ENCODE data around the gene CRYGB. TPM values are rescaled to one million over a fixed set of nuclear protein-coding genes. Genes with fewer than 3 reads are reported as not detected.

The CRYGB gene
- total RNA-seq, 1 donor from 2014 or later, result not detected

DNA sequence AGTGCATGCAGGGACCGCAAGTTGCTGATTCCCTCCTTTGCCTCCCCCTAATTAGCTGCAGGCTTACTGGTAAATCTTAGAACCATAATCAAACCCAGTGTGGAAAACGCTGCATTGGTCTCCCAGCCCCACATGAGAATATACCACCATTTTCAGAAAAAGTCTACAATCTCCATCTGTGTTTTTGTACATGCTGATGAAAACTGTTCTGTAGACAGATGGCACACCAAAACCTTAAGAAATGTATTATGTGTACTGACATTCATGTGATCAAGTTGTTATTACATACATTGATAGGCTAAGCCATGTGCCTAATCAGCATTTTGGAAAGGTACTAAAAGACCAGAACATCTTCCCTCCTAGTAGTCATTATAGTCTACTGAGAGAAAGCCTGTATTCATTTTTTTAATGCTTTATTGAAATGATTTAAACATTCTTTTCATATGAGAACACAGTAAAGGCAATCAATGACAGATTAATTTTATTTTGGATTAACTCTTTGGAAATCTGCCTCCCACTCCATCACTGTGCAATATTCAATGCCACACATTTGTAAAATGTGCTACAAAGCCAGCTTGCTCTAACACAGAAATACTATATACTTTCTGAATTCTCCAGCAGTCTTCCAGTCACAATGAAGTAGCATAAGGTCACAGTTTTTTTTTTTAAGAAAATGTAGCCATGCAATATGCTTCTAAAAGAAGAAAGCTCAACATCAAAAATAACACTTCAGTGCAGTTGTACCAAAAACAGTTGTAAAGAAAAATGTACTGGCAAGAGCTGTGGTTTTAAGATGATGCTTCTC, 19.2 kb upstream of the CRYGB start:
- no peaks in the 10 kb centered on the region for H3K36me3 Mint-ChIP-seq (ENCODE audit: unreplicated experiment)
- no peaks in the 10 kb centered on the region for H3K4me1 Mint-ChIP-seq (ENCODE audit: unreplicated experiment)

DNA sequence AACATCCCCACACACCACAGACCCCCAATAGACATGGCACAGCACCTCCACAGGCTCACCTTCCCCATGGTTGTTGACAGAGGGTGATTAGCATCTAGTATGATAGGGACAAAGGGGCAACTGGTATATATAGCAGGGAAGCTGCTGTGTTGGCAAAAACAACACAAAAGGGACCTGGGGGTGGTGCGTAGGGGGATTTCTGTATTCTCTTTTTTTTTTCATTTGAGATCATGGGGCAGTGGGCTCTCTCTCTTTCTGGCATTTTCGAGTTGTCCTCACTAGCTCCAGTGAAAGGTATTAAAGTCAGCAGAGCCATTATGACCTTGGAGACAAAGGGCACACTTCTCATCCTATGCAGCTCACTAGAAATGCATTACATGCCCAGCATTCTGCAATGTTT, 17.5 kb upstream of the CRYGB start, which contains the start of gene CRYGA:
Gene CRYGA, minus strand, starts transcription at position 101 of the 400 bp plus-strand sequence. Its CDS starts 33 bp downstream, at position 68.
- Mint-ChIP-seq H3K27ac (ENCODE audit: unreplicated experiment) (no peak within 1 kb of the TSS), H3K9me3 (ENCODE audit: unreplicated experiment) (no peaks in the 10 kb centered on the region), H3K4me3 (ENCODE audit: unreplicated experiment) (no peak within 1 kb of the TSS), H3K27me3 (ENCODE audit: unreplicated experiment) (peaks cover 6% of the 10 kb centered on the region), H3K4me1 (ENCODE audit: unreplicated experiment) (no peaks in the 10 kb centered on the region), H3K36me3 (ENCODE audit: unreplicated experiment) (no peaks in the 10 kb centered on the region)
- no peak for DNase-seq (ENCODE audit: extremely low spot score, unreplicated experiment)
- TF ChIP-seq, protein P1, sequence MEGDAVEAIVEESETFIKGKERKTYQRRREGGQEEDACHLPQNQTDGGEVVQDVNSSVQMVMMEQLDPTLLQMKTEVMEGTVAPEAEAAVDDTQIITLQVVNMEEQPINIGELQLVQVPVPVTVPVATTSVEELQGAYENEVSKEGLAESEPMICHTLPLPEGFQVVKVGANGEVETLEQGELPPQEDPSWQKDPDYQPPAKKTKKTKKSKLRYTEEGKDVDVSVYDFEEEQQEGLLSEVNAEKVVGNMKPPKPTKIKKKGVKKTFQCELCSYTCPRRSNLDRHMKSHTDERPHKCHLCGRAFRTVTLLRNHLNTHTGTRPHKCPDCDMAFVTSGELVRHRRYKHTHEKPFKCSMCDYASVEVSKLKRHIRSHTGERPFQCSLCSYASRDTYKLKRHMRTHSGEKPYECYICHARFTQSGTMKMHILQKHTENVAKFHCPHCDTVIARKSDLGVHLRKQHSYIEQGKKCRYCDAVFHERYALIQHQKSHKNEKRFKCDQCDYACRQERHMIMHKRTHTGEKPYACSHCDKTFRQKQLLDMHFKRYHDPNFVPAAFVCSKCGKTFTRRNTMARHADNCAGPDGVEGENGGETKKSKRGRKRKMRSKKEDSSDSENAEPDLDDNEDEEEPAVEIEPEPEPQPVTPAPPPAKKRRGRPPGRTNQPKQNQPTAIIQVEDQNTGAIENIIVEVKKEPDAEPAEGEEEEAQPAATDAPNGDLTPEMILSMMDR (IDR thresholded peaks at IDR 0.05), result no peak

More for the DNA sequence above, 19.2 kb upstream of the CRYGB start:
- Mint-ChIP-seq H3K27me3 (ENCODE audit: unreplicated experiment) (peaks cover 17% of the 10 kb centered on the region), H3K9me3 (ENCODE audit: unreplicated experiment) (no peaks in the 10 kb centered on the region), H3K4me3 (ENCODE audit: unreplicated experiment) (no peak overlapping the region), H3K27ac (ENCODE audit: unreplicated experiment) (no peak overlapping the region)
- DNase-seq (ENCODE audit: extremely low spot score, unreplicated experiment), result no peak
- TF ChIP-seq, protein P1 (IDR thresholded peaks at IDR 0.05), result no peak

DNA sequence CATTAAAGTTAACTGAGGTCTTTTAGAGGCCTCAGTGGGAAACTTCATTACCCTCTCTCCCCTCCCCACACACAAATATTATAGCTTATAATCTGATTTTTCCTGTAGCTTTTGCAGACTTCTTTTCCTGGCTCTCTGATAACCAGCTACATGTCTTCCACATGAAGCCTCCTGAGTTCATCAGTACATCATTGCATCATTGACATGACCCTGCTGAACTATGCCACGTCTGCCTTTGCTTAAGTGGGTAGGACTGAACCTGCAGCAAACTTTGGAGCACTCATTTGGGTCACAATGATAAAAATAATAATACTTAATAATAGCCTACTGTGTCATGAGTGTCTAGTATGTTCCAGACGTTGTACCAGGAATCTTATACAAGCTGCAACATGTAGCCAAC, 10.5 kb upstream of the CRYGB start:
- Mint-ChIP-seq H3K4me3 (ENCODE audit: unreplicated experiment) (no peak overlapping the region), H3K4me1 (ENCODE audit: unreplicated experiment) (no peaks in the 10 kb centered on the region), H3K27ac (ENCODE audit: unreplicated experiment) (no peak overlapping the region), H3K36me3 (ENCODE audit: unreplicated experiment) (no peaks in the 10 kb centered on the region), H3K9me3 (ENCODE audit: unreplicated experiment) (no peaks in the 10 kb centered on the region), H3K27me3 (ENCODE audit: unreplicated experiment) (peaks cover 7% of the 10 kb centered on the region)
- DNase-seq (ENCODE audit: extremely low spot score, unreplicated experiment), result no peak
- TF ChIP-seq, protein P1 (IDR thresholded peaks at IDR 0.05), result no peak

DNA sequence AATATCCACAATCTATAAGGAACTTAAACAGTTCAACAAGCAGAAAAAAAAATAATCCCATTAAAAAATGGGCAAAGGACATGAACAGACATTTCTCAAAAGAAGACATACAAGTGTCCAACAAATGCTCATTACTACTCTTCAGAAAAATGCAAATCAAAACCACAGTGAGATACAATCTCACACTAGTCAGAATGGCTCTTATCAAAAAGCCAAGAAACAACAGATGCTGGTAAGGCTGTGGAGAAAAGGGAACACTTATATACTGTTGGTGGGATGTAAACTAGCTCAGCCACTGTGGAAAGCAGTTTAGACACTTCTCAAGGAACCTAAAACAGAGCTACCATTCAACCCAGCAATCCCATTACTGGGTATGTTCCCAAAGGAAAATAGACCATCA, 7.2 kb upstream of the CRYGB start:
- no peaks in the 10 kb centered on the region for H3K9me3 Mint-ChIP-seq (ENCODE audit: unreplicated experiment)
- peaks cover 14% of the 10 kb centered on the region for H3K27me3 Mint-ChIP-seq (ENCODE audit: unreplicated experiment)
- no peak overlapping the region for H3K4me3 Mint-ChIP-seq (ENCODE audit: unreplicated experiment)
- no peaks in the 10 kb centered on the region for H3K36me3 Mint-ChIP-seq (ENCODE audit: unreplicated experiment)
- no peak overlapping the region for H3K27ac Mint-ChIP-seq (ENCODE audit: unreplicated experiment)
- H3K4me1 Mint-ChIP-seq (ENCODE audit: unreplicated experiment), result no peaks in the 10 kb centered on the region
- TF ChIP-seq, protein P1 (IDR thresholded peaks at IDR 0.05), result no peak
- DNase-seq (ENCODE audit: extremely low spot score, unreplicated experiment), result no peak

DNA sequence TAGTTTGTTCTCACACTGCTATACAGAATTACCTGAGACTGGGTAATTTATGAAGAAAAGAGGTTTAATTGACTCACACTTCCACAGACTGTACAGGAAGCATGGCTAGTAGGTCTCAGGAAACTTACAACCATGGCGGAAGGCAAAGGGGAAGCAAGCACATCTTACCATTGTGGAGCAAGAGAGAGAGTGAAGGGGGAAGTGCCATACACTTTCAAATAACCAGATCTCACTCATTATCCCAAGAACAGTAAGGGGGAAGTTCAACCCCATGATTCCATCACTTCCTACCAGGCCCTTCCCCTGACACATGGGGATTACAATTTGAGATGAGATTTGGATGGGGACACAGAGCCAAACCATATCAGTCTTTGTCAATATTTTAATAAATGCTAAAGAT, 5.0 kb upstream of the CRYGB start:
- Mint-ChIP-seq H3K9me3 (ENCODE audit: unreplicated experiment) (no peaks in the 10 kb centered on the region), H3K4me1 (ENCODE audit: unreplicated experiment) (no peaks in the 10 kb centered on the region)
- TF ChIP-seq, protein P1 (IDR thresholded peaks at IDR 0.05), result no peak

More for the DNA sequence above, 5.0 kb upstream of the CRYGB start:
- H3K27ac Mint-ChIP-seq (ENCODE audit: unreplicated experiment), result no peak overlapping the region
- peaks cover 13% of the 10 kb centered on the region for H3K27me3 Mint-ChIP-seq (ENCODE audit: unreplicated experiment)
- no peak overlapping the region for H3K4me3 Mint-ChIP-seq (ENCODE audit: unreplicated experiment)
- no peak for DNase-seq (ENCODE audit: extremely low spot score, unreplicated experiment)
- no peaks in the 10 kb centered on the region for H3K36me3 Mint-ChIP-seq (ENCODE audit: unreplicated experiment)
